Ovary (tissue), 3 donors: Measurements from ENCODE around the gene DKKL1.

Experiments used
- POLR2A ChIP-seq: fragments of 450-650 bp; IDR thresholded peaks from one replicate; pipeline ENCODE4 v1.6.1; 2017; ENCODE audit warnings: antibody characterized with exemption, mild to moderate bottlenecking, moderate library complexity
- TF ChIP-seq, protein P1 (sequence below), 3 donors: fragments of 450-650 bp in 2 of 3; fragments of 200-600 bp in 1 of 3; IDR thresholded peaks; one replicate each; pipeline versions ENCODE4 v1.5.1 to v1.8.0; 2016 to 2022; ENCODE audit warnings: antibody characterized with exemption in 3 of 3, mild to moderate bottlenecking in 1 of 3
- donor health status: DM: no; HTN: no; CAD: no.

DNA sequence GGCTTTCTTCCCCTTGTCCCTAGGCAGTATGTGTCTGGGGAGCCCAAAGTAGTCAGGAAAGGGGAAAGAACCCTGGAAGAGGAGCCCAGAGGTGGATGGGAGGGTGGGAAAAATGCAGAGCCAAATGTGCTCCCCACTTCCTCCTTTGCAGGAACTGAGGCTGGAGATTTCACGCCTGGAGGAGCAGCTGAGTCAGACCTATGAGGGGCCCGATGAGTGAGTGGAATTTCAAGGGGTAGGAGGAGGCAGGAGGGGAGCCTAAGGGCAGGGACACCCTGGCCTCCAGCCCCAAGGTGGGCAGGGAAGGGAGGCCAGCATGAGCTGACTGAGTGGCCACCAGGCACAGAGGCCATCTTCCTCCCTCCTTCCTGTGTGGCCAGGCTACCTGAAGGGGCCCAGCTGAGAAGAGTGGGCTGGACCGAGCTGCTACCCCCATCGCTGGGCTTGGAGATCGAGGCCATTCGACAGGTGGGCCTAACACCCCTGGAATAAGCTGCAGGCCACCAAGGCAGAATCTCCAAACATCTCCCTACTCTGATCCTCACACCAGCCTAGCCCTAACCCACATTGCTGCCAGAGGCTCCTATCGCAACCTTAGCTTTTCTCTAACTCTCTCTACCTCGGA is 45.3 kb downstream of the DKKL1 start:
- TF ChIP-seq, protein P1, sequence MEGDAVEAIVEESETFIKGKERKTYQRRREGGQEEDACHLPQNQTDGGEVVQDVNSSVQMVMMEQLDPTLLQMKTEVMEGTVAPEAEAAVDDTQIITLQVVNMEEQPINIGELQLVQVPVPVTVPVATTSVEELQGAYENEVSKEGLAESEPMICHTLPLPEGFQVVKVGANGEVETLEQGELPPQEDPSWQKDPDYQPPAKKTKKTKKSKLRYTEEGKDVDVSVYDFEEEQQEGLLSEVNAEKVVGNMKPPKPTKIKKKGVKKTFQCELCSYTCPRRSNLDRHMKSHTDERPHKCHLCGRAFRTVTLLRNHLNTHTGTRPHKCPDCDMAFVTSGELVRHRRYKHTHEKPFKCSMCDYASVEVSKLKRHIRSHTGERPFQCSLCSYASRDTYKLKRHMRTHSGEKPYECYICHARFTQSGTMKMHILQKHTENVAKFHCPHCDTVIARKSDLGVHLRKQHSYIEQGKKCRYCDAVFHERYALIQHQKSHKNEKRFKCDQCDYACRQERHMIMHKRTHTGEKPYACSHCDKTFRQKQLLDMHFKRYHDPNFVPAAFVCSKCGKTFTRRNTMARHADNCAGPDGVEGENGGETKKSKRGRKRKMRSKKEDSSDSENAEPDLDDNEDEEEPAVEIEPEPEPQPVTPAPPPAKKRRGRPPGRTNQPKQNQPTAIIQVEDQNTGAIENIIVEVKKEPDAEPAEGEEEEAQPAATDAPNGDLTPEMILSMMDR (IDR thresholded peaks at IDR 0.05) = no peak
- TF ChIP-seq POLR2A = no peak
